GM12878 (cell line): ENCODE measurements around the gene KIF5A.

Experiments
- EZH2 ChIP-seq: IDR thresholded peaks from 2 replicates; pipeline ENCODE4 v1.6.1; 2012; ENCODE audit warnings: low read depth, mild to moderate bottlenecking, control low read depth, inconsistent platforms, low read length, borderline replicate concordance; ENCODE audit not compliant: control insufficient read depth
- IKZF1 ChIP-seq: fragments of 450-650 bp; conservative IDR thresholded peaks from 2 replicates; pipeline ENCODE4 v1.6.1; 2017; ENCODE audit warnings: antibody characterized with exemption, mild to moderate bottlenecking
- MTA3 ChIP-seq: IDR thresholded peaks from 2 replicates; pipeline ENCODE4 v1.6.1; 2012; ENCODE audit warnings: low read length, inconsistent platforms, borderline replicate concordance
- NRF1 ChIP-seq: conservative IDR thresholded peaks from 2 replicates; pipeline ENCODE4 v1.6.1; 2011; ENCODE audit warnings: mild to moderate bottlenecking, low read depth, low read length, improper control_type of control experiment
- SPI1 ChIP-seq: IDR thresholded peaks from 2 replicates; pipeline ENCODE4 v1.6.1; 2011; ENCODE audit warnings: low read depth, mild to moderate bottlenecking, low read length, moderate library complexity, borderline replicate concordance; ENCODE audit not compliant: insufficient read depth
- TF ChIP-seq, protein P1 (sequence below), 3 experiments: IDR thresholded peaks in 2 of 3; conservative IDR thresholded peaks in 1 of 3; 2 replicates each; pipeline ENCODE4 v1.5.1; 2011; ENCODE audit warnings: low read depth in 3 of 3, low read length in 3 of 3, mild to moderate bottlenecking in 3 of 3, control low read depth in 2 of 3, moderate library complexity in 2 of 3, inconsistent platforms in 1 of 3, mixed read lengths in 1 of 3; ENCODE audit not compliant: control insufficient read depth in 2 of 3, insufficient read depth in 1 of 3; ENCODE audit errors: extremely low read depth in 1 of 3

DNA sequence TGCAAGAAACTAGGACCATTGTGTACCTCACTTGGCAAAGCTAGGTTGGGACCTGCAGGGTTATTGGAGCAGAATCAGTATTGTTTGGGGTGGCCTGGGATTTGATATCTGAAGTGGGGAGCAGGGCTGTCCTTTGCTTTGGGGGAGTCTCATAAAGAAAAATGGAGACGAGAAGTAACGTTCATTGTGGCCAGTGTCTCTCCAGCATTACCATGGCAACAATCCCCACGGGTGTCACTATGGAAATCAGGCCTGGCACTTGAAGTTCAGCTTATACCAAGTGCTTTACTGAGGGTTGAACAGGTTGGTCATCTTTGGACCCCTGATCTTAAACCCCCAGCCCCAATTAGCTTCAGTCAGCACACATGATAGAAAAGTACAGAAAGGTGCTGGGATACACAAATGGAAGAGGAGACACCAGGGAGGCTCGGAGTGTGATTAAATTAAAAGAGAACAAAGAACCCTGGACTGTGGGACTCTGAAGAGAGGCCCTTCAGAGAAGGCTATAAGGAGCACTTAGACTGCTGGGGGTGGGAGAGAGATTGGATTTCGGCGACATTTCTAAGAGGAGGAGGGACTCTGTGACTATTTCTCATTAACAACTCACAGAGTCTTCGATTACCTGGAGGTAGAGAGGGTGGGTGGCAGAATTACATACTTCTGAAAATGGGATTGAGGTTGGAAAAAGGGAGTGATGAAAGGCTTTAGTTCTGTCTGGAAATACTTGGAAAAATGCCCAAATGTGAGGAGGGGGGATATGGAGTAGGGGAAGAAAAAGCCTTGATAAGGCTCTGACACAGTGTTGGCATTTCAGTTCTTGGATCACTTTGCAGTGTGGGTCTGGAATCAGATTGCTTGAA, 3.7 kb downstream of the KIF5A start:
- TF ChIP-seq EZH2: no peak
- TF ChIP-seq SPI1: no peak
- no peak for TF ChIP-seq NRF1
- TF ChIP-seq IKZF1: no peak
- TF ChIP-seq MTA3: no peak
- TF ChIP-seq, protein P1, sequence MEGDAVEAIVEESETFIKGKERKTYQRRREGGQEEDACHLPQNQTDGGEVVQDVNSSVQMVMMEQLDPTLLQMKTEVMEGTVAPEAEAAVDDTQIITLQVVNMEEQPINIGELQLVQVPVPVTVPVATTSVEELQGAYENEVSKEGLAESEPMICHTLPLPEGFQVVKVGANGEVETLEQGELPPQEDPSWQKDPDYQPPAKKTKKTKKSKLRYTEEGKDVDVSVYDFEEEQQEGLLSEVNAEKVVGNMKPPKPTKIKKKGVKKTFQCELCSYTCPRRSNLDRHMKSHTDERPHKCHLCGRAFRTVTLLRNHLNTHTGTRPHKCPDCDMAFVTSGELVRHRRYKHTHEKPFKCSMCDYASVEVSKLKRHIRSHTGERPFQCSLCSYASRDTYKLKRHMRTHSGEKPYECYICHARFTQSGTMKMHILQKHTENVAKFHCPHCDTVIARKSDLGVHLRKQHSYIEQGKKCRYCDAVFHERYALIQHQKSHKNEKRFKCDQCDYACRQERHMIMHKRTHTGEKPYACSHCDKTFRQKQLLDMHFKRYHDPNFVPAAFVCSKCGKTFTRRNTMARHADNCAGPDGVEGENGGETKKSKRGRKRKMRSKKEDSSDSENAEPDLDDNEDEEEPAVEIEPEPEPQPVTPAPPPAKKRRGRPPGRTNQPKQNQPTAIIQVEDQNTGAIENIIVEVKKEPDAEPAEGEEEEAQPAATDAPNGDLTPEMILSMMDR (IDR thresholded peaks at IDR 0.05 in 2 of 3, conservative IDR thresholded peaks at IDR 0.05 in 1 of 3; ENCODE audit: control insufficient read depth in 2 of 3, extremely low read depth in 1 of 3, insufficient read depth in 1 of 3, low read depth in 3 of 3, low read length in 3 of 3): no peak
